ENCODE measurements around the gene QSOX1.
"Not testable (repeated sequence)": the region's sequence is repeated elsewhere in the genome, so short reads cannot be mapped to it uniquely, and the experiment has no call there.

Gene QSOX1

GRCh38 chr1:180192172-180192571 is 37.5 kb downstream of the QSOX1 start:
- no peak for DNase-seq

- DNase-seq: no peak
Observed at GRCh38 chr1:180193141-180194047, 38.7 kb downstream of the QSOX1 start.

GRCh38 chr1:180194048-180194425 is 39.4 kb downstream of the QSOX1 start:
- no peak for DNase-seq

- DNase-seq: peak in 1 of 2 experiments; percentile 31
Observed at GRCh38 chr1:180194546-180195207, 40.0 kb downstream of the QSOX1 start.

GRCh38 chr1:180195401-180195800 is 40.7 kb downstream of the QSOX1 start:
- DNase-seq: no peak

GRCh38 chr1:180195916-180196315 is 41.2 kb downstream of the QSOX1 start:
- DNase-seq: no peak

GRCh38 chr1:180196436-180197003 is 41.9 kb downstream of the QSOX1 start:
- DNase-seq: no peak

- no peak for DNase-seq
Observed at GRCh38 chr1:180197231-180197630, 42.6 kb downstream of the QSOX1 start.

GRCh38 chr1:180198196-180198595 is 43.5 kb downstream of the QSOX1 start:
- DNase-seq: no peak

GRCh38 chr1:180198611-180199010 is 43.9 kb downstream of the QSOX1 start:
- no peak for DNase-seq

GRCh38 chr1:180199018-180199417 is 44.3 kb downstream of the QSOX1 start:
- DNase-seq: no peak

- DNase-seq: no peak
Observed at GRCh38 chr1:180201451-180202200, 47.0 kb downstream of the QSOX1 start.

- DNase-seq: not testable (repeated sequence)
Observed at GRCh38 chr1:180202588-180202987, 47.9 kb downstream of the QSOX1 start.

GRCh38 chr1:180204231-180204630 is 49.6 kb downstream of the QSOX1 start:
- no peak for DNase-seq

GRCh38 chr1:180206581-180206980 is 51.9 kb downstream of the QSOX1 start:
- no peak for DNase-seq

GRCh38 chr1:180208264-180208663 is 53.6 kb downstream of the QSOX1 start:
- DNase-seq: no peak

- no peak for DNase-seq
Observed at GRCh38 chr1:180210008-180210620, 55.4 kb downstream of the QSOX1 start.

- no peak for DNase-seq
Observed at GRCh38 chr1:180211156-180211859, 56.6 kb downstream of the QSOX1 start.

GRCh38 chr1:180211860-180212229 is 57.2 kb downstream of the QSOX1 start:
- DNase-seq: no peak

- DNase-seq: no peak
Observed at GRCh38 chr1:180213401-180214170, 58.9 kb downstream of the QSOX1 start.

Measured in NCI-H2081 (cell line).